ENCODE data around the gene MORC4. TPM values are rescaled to one million over a fixed set of nuclear protein-coding genes. Genes with fewer than 3 reads are reported as not detected.

Gene MORC4
- total RNA-seq, 2 experiments from 2014 or later: 12.5 to 12.9 TPM

DNA sequence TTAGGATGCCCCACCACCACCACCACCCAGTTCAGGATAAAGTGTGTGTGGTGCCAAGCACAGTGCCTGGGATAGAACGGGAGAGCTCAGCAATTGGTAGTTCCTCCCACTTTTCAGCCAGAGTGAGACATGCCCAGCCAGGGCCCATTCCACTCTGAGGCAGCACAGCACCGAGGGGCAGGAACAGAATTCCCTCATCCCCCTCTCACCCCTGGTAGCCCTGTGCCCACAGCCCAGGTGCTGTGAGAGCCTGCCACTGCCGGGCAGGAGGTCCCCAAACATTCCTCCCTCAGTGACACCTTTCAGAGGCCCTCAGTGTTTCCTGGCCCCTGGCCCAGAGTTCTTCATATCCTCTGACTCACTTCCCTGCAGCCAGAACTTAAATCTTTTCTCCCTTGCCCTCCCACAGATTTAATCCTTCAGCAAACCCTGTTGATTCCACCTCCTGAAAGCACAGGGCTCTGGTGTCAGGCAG, 105.0 kb downstream of the MORC4 start:
- H3K27ac Mint-ChIP-seq: no peak overlapping the region
- no peak overlapping the region for H3K4me3 ChIP-seq (ENCODE audit: low read length)
- no peaks in the 10 kb centered on the region for H3K4me1 Mint-ChIP-seq (ENCODE audit: low read depth)
- no peak for DNase-seq
- no peak for ATAC-seq (ENCODE audit: poor library complexity)
- TF ChIP-seq CTCF (IDR thresholded peaks at IDR 0.05): no peak
- no peaks in the 10 kb centered on the region for H3K36me3 Mint-ChIP-seq (ENCODE audit: low read depth)
- H3K4me3 Mint-ChIP-seq: no peak overlapping the region
- peaks cover 21% of the 10 kb centered on the region for H3K27me3 Mint-ChIP-seq
- H3K27ac ChIP-seq (ENCODE audit: low read depth in 1 of 2, low read length in 2 of 2): no peak overlapping the region
- H3K27me3 ChIP-seq (ENCODE audit: control insufficient read depth in 1 of 2, insufficient read depth in 2 of 2, low read length in 2 of 2): peaks cover 0 to 3% of the 10 kb centered on the region in 2 experiments
- no peaks in the 10 kb centered on the region for H3K9me3 Mint-ChIP-seq
- intact Hi-C loops (cut with DNase I, micrococcal nuclease): loop anchor here (2.0 to 10.0 kb wide), 5 partner anchors 58 to 1180 kb away; partner anchors contain the start of genes NCBP2L (in 1 of the 2) and TSC22D3 (in 1 of the 2)
- H3K9me3 ChIP-seq (ENCODE audit: control insufficient read depth in 1 of 2, insufficient read depth in 1 of 2, low read length in 2 of 2): no peaks in the 10 kb centered on the region
- H3K4me1 ChIP-seq (ENCODE audit: insufficient read depth, low read length): no peaks in the 10 kb centered on the region
- H3K36me3 ChIP-seq (ENCODE audit: insufficient read depth, low read length): no peaks in the 10 kb centered on the region
- ChIA-PET CTCF (interaction anchor here (1.0 to 2.4 kb wide), 6 partner anchors 8 to 94 kb away, joined by 3 to 10 read pairs (median 3); partner anchors contain the start of gene RIPPLY1), POLR2A (no interaction called here)

GRCh38 chrX:106894392-106894909, 105.6 kb downstream of the MORC4 start:
- H3K27ac Mint-ChIP-seq: no peak overlapping the region
- intact Hi-C loops (cut with DNase I, micrococcal nuclease): loop anchor here (2.0 to 10.0 kb wide), 3 partner anchors 58 to 1180 kb away; no protein-coding TSS in a partner anchor
- H3K4me3 Mint-ChIP-seq: no peak overlapping the region

DNA sequence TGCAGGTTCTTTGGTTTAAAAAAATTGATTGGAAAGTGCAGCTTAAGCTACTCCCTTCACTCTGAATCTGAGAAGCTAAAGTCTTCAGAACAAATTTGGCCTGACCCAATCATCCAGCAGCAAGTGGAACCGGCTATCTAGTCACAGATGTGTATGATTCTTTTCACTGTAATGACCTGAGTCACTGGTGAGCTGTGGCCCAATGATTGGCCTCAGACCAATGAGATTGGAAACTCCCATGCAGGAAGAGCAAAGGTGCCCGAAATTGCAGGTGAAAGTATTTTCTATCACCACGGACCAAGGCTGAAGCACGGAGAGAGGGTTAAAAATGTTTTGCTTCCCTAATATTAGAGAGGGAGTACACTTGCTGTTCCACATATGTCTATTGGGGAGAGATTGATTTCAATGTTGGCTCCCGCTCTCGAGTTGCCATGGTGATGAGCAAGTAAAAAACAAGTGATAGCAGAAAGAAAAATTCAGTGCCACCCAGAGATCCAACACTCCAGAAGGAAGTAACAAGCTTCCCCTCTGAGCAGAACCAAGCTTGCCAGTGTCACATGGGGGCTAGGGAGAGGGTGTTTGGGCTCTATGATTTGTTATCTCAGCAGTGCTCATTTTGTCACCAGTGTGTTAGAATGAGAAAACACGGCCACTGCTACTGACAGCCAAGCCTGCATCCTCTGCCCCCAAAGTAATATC, 108.1 kb downstream of the MORC4 start:
- H3K4me3 Mint-ChIP-seq: no peak overlapping the region
- H3K9me3 ChIP-seq (ENCODE audit: control insufficient read depth in 1 of 2, insufficient read depth in 1 of 2, low read length in 2 of 2): no peaks in the 10 kb centered on the region
- peaks cover 31% of the 10 kb centered on the region for H3K27me3 Mint-ChIP-seq
- ChIA-PET CTCF (no interaction called here), POLR2A (no interaction called here)
- no peaks in the 10 kb centered on the region for H3K4me1 ChIP-seq (ENCODE audit: insufficient read depth, low read length)
- intact Hi-C loops (cut with DNase I, micrococcal nuclease): loop anchor here (10.0 kb wide), 2 partner anchors 543 to 1183 kb away; no protein-coding TSS in a partner anchor
- no peaks in the 10 kb centered on the region for H3K36me3 Mint-ChIP-seq (ENCODE audit: low read depth)
- peaks cover 0 to 3% of the 10 kb centered on the region in 2 experiments for H3K27me3 ChIP-seq (ENCODE audit: control insufficient read depth in 1 of 2, insufficient read depth in 2 of 2, low read length in 2 of 2)
- H3K4me1 Mint-ChIP-seq (ENCODE audit: low read depth): no peaks in the 10 kb centered on the region
- no peaks in the 10 kb centered on the region for H3K9me3 Mint-ChIP-seq
- ATAC-seq (ENCODE audit: poor library complexity) (no peak), DNase-seq (no peak)
- H3K27ac Mint-ChIP-seq: no peak overlapping the region
- H3K36me3 ChIP-seq (ENCODE audit: insufficient read depth, low read length): no peaks in the 10 kb centered on the region
- H3K4me3 ChIP-seq (ENCODE audit: low read length): no peak overlapping the region
- H3K27ac ChIP-seq (ENCODE audit: low read depth in 1 of 2, low read length in 2 of 2): no peak overlapping the region
- no peak for TF ChIP-seq CTCF (IDR thresholded peaks at IDR 0.05)

More at GRCh38 chrX:106894392-106894909, 105.6 kb downstream of the MORC4 start:
- H3K4me3 ChIP-seq (ENCODE audit: low read length): no peak overlapping the region
- Mint-ChIP-seq H3K9me3 (no peaks in the 10 kb centered on the region), H3K27me3 (peaks cover 21% of the 10 kb centered on the region), H3K4me1 (ENCODE audit: low read depth) (no peaks in the 10 kb centered on the region), H3K36me3 (ENCODE audit: low read depth) (no peaks in the 10 kb centered on the region)
- no peaks in the 10 kb centered on the region for H3K36me3 ChIP-seq (ENCODE audit: insufficient read depth, low read length)
- ATAC-seq (ENCODE audit: poor library complexity) (peak; percentile 62), DNase-seq (peak; percentile 12 to 67 (median 26))
- TF ChIP-seq CTCF (IDR thresholded peaks at IDR 0.05): peak; percentile 54
- H3K9me3 ChIP-seq (ENCODE audit: control insufficient read depth in 1 of 2, insufficient read depth in 1 of 2, low read length in 2 of 2): no peaks in the 10 kb centered on the region
- H3K4me1 ChIP-seq (ENCODE audit: insufficient read depth, low read length): no peaks in the 10 kb centered on the region
- H3K27me3 ChIP-seq (ENCODE audit: control insufficient read depth in 1 of 2, insufficient read depth in 2 of 2, low read length in 2 of 2): peaks cover 0 to 3% of the 10 kb centered on the region in 2 experiments
- POLR2A ChIA-PET: no interaction called here
- H3K27ac ChIP-seq (ENCODE audit: low read depth in 1 of 2, low read length in 2 of 2): no peak overlapping the region
- CTCF ChIA-PET: interaction anchor here (0.9 to 2.4 kb wide), 8 partner anchors 9 to 95 kb away, joined by 3 to 10 read pairs (median 3); partner anchors contain the start of gene RIPPLY1

Other genes starting within 250 kb of the MORC4 start
- gene TBC1D8B, start 197.5 kb downstream of the MORC4 start, total RNA-seq: under 1 TPM; 0.22 TPM
- gene RIPPLY1, start 96.9 kb downstream of the MORC4 start, total RNA-seq: not detected
- not detected for gene CLDN2, start 79.8 kb downstream of the MORC4 start, total RNA-seq
- gene RBM41, start 118.6 kb upstream of the MORC4 start, total RNA-seq: 1 to 10 TPM; 5.9 to 8.2 TPM
- under 1 TPM; 0.74 to 0.81 TPM for gene NUP62CL, start 206.2 kb upstream of the MORC4 start, total RNA-seq
- gene DNAAF6, start 206.4 kb upstream of the MORC4 start, total RNA-seq: not detected